AG09319 (cell line): ENCODE results near the gene TMOD4.

Source experiments
- DNase-seq: peaks from one replicate; pipeline ENCODE4 v3.0.0-alpha.2; 2010; ENCODE audit warnings: low read depth; ENCODE audit errors: extremely low read depth
- TF ChIP-seq, protein P1 (sequence below): IDR thresholded peaks from 2 replicates; pipeline ENCODE4 v1.5.1; 2011; ENCODE audit warnings: low read depth, mild to moderate bottlenecking, inconsistent platforms, low read length, moderate library complexity

The TMOD4 gene

DNA sequence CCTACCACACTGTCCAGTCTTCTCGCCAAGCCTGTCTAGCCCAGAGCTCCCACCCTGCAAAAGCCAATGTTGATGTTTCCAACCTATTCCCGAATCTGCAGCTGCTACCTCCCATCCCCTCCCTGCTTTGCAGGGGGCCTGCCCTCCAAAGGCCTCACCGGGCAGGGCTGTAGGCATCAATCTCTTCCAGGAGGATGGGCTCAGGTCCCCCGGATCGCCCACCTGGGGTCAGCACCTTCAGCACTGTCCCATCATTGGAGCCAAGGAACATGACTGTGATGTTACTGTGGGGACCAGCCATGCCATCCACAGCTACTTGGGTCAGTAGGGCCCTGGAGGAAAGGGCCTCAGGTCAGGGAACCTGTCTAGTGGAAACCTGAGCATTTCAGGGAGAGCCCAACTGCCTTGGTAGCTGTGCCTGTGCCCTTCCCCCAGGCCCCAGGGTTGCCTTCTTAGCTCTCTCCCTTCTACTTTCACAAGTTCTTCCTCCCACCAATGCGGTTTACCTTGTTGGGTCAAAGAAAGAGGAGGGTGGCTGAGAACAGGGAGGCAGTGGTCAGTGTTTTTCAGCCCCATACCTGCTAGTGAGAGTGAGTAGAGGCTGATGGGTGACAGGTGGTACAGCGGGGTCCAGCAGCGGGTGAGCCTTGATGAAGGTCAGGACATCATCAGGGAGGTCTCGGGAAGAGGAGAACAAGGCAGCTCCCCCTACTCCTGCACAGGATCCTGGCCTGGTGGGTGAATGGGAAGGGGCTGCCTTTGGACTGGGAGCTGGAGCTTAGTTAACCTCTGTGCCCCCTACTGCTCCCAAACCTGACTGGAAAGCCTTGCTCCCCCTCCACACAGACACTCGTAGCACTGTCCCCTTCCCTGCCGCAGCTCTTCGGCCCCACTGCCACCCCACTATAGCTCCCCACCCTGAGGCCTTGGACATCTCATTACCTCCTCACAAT is 40.1 kb downstream of the TMOD4 start:
- TF ChIP-seq, protein P1, sequence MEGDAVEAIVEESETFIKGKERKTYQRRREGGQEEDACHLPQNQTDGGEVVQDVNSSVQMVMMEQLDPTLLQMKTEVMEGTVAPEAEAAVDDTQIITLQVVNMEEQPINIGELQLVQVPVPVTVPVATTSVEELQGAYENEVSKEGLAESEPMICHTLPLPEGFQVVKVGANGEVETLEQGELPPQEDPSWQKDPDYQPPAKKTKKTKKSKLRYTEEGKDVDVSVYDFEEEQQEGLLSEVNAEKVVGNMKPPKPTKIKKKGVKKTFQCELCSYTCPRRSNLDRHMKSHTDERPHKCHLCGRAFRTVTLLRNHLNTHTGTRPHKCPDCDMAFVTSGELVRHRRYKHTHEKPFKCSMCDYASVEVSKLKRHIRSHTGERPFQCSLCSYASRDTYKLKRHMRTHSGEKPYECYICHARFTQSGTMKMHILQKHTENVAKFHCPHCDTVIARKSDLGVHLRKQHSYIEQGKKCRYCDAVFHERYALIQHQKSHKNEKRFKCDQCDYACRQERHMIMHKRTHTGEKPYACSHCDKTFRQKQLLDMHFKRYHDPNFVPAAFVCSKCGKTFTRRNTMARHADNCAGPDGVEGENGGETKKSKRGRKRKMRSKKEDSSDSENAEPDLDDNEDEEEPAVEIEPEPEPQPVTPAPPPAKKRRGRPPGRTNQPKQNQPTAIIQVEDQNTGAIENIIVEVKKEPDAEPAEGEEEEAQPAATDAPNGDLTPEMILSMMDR, result no peak
- DNase-seq, result no peak

DNA sequence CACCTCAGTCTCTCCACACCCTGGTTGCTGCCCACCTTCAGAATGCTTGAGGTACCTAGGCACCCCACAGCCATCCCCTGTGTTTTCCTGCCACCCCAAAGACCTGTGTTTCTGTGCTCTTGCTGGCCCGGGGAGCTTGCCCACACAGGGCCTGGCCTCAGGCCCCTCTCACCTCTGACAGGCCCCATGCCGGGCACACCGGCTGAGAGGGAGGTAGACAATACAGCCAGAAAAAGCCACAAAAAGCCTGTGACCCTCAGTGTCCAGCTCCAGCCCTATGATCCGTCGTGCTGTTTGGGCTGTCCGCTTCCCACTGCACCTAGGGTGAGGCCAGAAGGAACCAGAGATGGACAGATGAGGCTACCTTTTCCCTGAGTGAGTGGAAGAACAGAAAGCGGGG is 40.8 kb downstream of the TMOD4 start:
- TF ChIP-seq, protein P1, result no peak

DNA sequence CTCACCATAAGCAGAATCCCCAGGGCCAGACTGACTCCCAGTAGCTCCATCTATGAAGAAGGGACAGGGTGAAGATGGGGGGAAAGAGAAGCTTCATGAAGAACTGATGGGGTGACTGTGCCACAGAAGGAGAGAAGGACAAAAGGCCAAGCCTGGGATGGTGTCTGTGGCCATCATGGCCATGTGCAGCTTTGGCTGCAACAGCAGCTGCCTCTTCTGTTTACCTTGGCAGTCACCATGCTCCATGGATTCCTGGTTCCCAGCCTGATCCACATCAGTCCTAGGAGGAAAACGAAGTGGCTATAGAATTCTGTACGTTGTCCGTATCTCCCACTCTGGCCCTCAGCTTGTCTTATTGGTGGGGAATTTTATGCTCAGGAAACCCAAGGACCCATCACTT is 41.4 kb downstream of the TMOD4 start:
- no peak for DNase-seq
- TF ChIP-seq, protein P1, result no peak

More for the DNA sequence above, 40.8 kb downstream of the TMOD4 start:
- no peak for DNase-seq

DNA sequence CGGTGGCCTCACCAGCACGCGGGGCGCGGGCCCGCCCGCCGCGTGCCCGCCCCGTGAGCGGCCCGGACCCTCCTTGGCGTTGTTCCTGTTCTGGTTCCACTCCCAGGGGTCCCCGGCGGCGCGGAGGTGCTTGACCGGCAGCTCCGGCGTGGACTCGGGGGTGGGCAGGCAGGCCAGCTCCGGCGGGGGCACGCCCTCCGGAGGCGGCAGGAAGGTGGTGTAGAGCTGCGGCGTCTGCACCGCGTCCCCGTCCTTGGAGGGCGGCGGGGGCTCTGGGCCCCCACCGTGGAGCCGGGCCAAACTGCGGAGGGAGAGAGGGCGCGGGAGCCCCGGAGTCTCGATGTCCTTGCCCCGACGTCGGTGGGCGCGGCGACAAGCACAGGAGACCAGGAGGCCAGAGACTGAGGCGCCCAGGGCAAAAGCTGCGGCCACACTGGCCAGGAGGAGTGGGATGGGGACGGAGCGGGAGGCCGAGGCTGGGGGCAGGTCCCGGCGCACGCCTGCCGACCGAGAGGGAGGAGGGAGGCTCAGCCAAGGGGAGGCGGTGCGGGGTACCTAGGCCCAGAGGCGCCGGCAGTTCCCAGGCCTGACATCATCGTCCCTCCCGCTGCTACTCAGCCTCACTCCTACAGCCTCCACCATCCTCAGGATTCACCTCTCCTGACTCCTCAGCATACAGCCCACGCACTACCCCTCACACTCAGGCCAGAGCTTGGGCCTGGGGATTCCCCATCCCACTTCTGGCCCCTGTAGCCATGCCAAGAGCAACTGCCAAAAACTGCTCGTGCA is 42.6 kb downstream of the TMOD4 start:
- TF ChIP-seq, protein P1, result no peak
- no peak for DNase-seq

DNA sequence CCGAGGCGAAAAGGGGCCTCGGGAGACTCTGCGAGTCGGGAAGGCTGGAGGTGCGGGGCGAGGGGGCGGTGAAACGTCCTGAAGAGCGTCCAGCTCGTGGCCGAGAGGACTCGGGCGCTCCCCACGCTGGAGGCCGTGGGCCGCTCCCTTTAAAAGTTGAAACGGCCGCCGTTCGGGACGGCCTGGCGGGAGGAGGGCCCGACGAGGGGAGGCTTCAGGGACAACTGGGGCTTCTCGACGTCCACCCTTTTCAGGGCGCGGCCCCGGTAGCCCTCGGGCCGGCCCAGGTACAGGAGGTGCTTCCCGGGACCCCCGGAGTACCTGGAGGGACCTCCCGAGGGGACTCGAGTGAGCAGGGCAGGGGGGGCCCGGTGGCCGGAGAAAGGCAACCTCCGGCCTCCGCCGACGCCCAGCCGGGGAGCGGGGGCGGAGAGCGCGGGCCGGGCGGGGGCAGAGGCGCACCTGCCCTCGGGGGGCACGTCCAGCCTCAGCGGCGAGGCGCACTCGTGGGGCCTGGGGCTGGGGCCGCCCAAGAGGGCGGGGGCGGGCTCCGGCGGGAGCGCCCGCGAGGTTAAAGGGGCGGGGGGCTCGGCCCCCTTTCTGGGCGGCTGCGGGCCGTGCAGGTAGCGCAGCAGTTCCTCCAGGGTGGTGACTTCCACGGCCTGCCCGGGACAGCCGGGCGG is 43.3 kb downstream of the TMOD4 start:
- TF ChIP-seq, protein P1, result no peak
- DNase-seq, result no peak

DNA sequence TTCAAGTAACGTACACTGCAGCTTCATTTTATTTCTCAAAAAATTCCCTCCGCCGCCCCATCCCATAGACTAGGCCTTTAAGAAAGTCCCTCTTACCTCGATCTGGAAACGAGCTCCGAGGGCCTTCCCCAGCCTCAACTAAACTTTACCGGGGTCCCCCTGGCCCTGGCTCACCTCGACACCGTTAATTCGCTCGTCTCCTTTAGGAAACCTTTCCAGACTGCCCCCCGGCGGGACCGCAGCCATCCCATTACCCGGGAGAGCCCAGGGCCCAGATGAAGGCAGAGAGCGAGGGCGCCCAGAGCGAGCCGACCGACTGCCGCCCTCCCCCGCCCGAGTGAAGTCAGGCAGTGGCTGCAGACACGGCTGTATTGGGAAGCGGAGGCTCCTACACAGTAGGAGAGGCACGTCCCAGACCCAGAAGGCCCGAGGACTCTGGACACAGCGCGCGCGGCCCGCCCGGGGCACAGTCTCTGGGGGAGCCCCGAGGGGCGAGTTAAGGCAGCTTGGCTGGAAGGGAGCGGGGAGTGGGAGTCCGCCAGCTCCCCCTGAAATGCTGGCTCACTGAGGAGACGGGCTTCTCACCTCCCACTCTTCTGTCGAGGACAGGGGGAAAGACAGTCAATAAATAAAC is 44.0 kb downstream of the TMOD4 start:
- DNase-seq, result no peak

More for the DNA sequence above, 44.0 kb downstream of the TMOD4 start:
- TF ChIP-seq, protein P1, result no peak
